Neural crest cell (in vitro differentiated cells): ENCODE measurements around the gene TOM1L2. TPM values are rescaled to one million over a fixed set of nuclear protein-coding genes. Genes with fewer than 3 reads are reported as not detected.
A peak's percentile ranks its signal among the peaks of the same experiment; 100 is the strongest.

Experiments used
- DNase-seq: peaks from one replicate; pipeline ENCODE4 v3.0.0; 2021; ENCODE audit warnings: low read depth, mixed read lengths, low spot score
- H3K27ac Mint-ChIP-seq: one replicate; pipeline ENCODE4 v1.8.0; 2021; ENCODE audit warnings: mild to moderate bottlenecking, mixed read lengths; ENCODE audit not compliant: unreplicated experiment
- H3K27me3 Mint-ChIP-seq: 2 replicates; pipeline ENCODE4 v1.8.0; 2021; ENCODE audit warnings: low read depth, mild to moderate bottlenecking, mixed read lengths
- H3K36me3 Mint-ChIP-seq: 2 replicates; pipeline ENCODE4 v1.8.0; 2021; ENCODE audit warnings: low read depth, mild to moderate bottlenecking, mixed read lengths
- H3K4me1 Mint-ChIP-seq: 2 replicates; pipeline ENCODE4 v1.8.0; 2021; ENCODE audit warnings: mixed read lengths
- H3K4me3 Mint-ChIP-seq: one replicate; pipeline ENCODE4 v1.8.0; 2021; ENCODE audit warnings: mild to moderate bottlenecking, mixed read lengths
- H3K9me3 Mint-ChIP-seq: 2 replicates; pipeline ENCODE4 v1.8.0; 2021; ENCODE audit warnings: mixed read lengths
- CTCF ChIP-seq: fragments of 200-600 bp; sonication (generic); conservative IDR thresholded peaks from 2 replicates; pipeline ENCODE4 v1.5.0; 2021; ENCODE audit warnings: antibody characterized with exemption, mild to moderate bottlenecking
- total RNA-seq: library from RNA; stranded (reverse); gene quantifications from 2 replicates; pipeline ENCODE4 v1.2.1, GENCODE V29; 2021

The TOM1L2 gene
- total RNA-seq, 1 donor from 2014 or later, result 15.9 TPM

- TF ChIP-seq CTCF, result no peak
- H3K4me1 Mint-ChIP-seq, result peaks cover 30% of the 10 kb centered on the region
- H3K9me3 Mint-ChIP-seq, result no peaks in the 10 kb centered on the region
- H3K4me3 Mint-ChIP-seq, result no peak overlapping the region
- H3K27ac Mint-ChIP-seq, result peak overlapping the region; percentile 43
- H3K36me3 Mint-ChIP-seq, result peaks cover 6% of the 10 kb centered on the region
- no peak for DNase-seq
- H3K27me3 Mint-ChIP-seq, result no peaks in the 10 kb centered on the region
Observed at GRCh38 chr17:17888371-17888770, 83.8 kb downstream of the TOM1L2 start.

GRCh38 chr17:17887752-17888304 lies 84.4 kb downstream of the TOM1L2 start:
- DNase-seq, result no peak
- Mint-ChIP-seq H3K4me1 (peaks cover 30% of the 10 kb centered on the region), H3K27ac (no peak overlapping the region), H3K9me3 (no peaks in the 10 kb centered on the region), H3K36me3 (peaks cover 2% of the 10 kb centered on the region), H3K27me3 (no peaks in the 10 kb centered on the region), H3K4me3 (no peak overlapping the region)
- no peak for TF ChIP-seq CTCF

GRCh38 chr17:17886726-17887125 lies 85.5 kb downstream of the TOM1L2 start:
- H3K9me3 Mint-ChIP-seq, result no peaks in the 10 kb centered on the region
- H3K4me3 Mint-ChIP-seq, result no peak overlapping the region
- no peaks in the 10 kb centered on the region for H3K27me3 Mint-ChIP-seq
- H3K4me1 Mint-ChIP-seq, result peaks cover 26% of the 10 kb centered on the region
- DNase-seq, result no peak
- no peak overlapping the region for H3K27ac Mint-ChIP-seq
- peaks cover 2% of the 10 kb centered on the region for H3K36me3 Mint-ChIP-seq
- TF ChIP-seq CTCF, result no peak

GRCh38 chr17:17886226-17886625 lies 86.0 kb downstream of the TOM1L2 start:
- Mint-ChIP-seq H3K36me3 (peaks cover 2% of the 10 kb centered on the region), H3K4me1 (peaks cover 22% of the 10 kb centered on the region), H3K27me3 (no peaks in the 10 kb centered on the region), H3K4me3 (no peak overlapping the region), H3K27ac (no peak overlapping the region), H3K9me3 (no peaks in the 10 kb centered on the region)
- no peak for DNase-seq
- no peak for TF ChIP-seq CTCF

- Mint-ChIP-seq H3K4me3 (no peak overlapping the region), H3K9me3 (no peaks in the 10 kb centered on the region), H3K36me3 (no peaks in the 10 kb centered on the region), H3K4me1 (peaks cover 19% of the 10 kb centered on the region), H3K27ac (peak overlapping the region; percentile 64), H3K27me3 (no peaks in the 10 kb centered on the region)
- TF ChIP-seq CTCF, result no peak
- DNase-seq, result no peak
Observed at GRCh38 chr17:17884391-17885357, 87.5 kb downstream of the TOM1L2 start.
